Activated naive CD8-positive, alpha-beta T cell treated with anti-CD3 and anti-CD28 coated beads, Interleukin-2, amount 50 U/mL, for 24 hours (primary cell): Measurements from ENCODE around the gene CA5A.

ENCODE experiments used
- ATAC-seq: fragments of 150-1000 bp; cut with Tn5 transposase; one replicate; pipeline ENCODE4 v1.10.0; 2021
- DNase-seq: peaks from one replicate; pipeline ENCODE4 v3.0.0; 2021
- H3K27ac Mint-ChIP-seq: one replicate; pipeline ENCODE4 v1.8.0; 2021; ENCODE audit warnings: mild to moderate bottlenecking, mixed read lengths
- H3K27me3 Mint-ChIP-seq: one replicate; pipeline ENCODE4 v1.8.0; 2021; ENCODE audit warnings: mixed read lengths
- H3K36me3 Mint-ChIP-seq: one replicate; pipeline ENCODE4 v1.8.0; 2021; ENCODE audit warnings: low read depth, mixed read lengths
- H3K4me1 Mint-ChIP-seq: one replicate; pipeline ENCODE4 v1.8.0; 2021; ENCODE audit warnings: mixed read lengths
- H3K4me3 Mint-ChIP-seq: one replicate; pipeline ENCODE4 v1.8.0; 2021; ENCODE audit warnings: mild to moderate bottlenecking, moderate library complexity, mixed read lengths
- H3K9me3 Mint-ChIP-seq: one replicate; pipeline ENCODE4 v1.8.0; 2021; ENCODE audit warnings: mixed read lengths

CA5A gene

DNA sequence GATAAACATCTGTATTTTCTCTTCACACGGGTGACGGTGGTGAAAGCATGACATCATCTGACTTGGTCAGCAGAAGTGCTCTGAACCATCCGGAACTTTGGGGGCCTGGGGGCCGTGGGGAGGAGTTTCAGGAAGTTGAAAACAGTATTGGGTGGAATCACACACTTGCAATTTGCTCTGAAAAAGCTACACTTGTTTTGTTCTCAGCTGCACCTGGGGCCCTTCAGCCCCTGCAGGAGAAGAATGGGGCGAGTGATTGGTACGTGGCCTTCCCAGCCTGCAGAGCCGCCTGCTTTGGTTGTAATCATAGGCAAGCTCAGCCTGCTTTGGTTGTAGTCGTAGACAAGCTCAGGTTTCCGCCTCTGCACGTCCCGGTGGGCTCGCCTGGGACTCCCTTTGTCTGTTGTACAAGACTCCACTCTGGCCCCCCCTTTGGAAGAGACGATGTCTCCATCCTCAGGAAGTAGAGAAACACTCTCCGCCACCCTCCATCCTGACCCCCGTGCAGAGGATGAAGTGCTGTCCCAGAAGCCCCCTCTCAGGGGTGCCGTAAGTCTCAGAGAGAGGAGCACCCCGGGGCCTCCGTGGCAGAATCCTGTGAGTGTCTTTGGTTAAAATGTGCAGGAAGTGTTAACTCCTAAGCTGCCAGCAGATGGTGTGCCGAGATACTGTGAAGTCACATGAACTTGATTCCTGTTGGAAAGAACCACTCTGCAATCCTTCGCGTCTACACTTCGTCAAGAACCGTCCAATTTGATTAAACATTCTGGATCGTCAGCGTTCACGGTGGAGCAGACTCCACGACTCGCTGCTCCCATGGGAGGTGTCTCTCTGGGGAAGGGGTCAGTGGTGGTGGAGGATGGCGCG, 20.3 kb upstream of the CA5A start:
- Mint-ChIP-seq H3K36me3 (peaks cover 32% of the 10 kb centered on the region), H3K4me3 (peak overlapping the region; percentile 82), H3K4me1 (peaks cover 91% of the 10 kb centered on the region), H3K27me3 (no peaks in the 10 kb centered on the region), H3K9me3 (no peaks in the 10 kb centered on the region), H3K27ac (peak overlapping the region; percentile 93)
- ATAC-seq: peak; percentile 63
- DNase-seq: peak; percentile 74

DNA sequence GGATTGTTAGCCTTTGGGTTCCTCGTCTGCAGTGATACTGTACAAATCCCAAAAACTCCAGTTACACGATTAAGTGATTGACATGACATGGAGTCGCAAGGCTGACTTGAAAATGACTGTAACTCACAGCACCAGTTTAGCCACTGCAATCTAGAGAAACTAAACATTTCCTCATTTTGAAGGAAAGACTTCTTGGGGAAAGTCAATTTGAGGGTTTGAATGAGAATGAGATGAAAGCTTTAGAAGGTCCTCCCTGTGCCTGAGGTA, 19.7 kb upstream of the CA5A start:
- no peak for DNase-seq
- H3K4me1 Mint-ChIP-seq: peaks cover 86% of the 10 kb centered on the region
- H3K36me3 Mint-ChIP-seq: peaks cover 30% of the 10 kb centered on the region
- peak overlapping the region; percentile 82 for H3K4me3 Mint-ChIP-seq
- ATAC-seq: no peak
- peak overlapping the region; percentile 93 for H3K27ac Mint-ChIP-seq
- H3K27me3 Mint-ChIP-seq: peaks cover under 1% of the 10 kb centered on the region
- H3K9me3 Mint-ChIP-seq: no peaks in the 10 kb centered on the region

DNA sequence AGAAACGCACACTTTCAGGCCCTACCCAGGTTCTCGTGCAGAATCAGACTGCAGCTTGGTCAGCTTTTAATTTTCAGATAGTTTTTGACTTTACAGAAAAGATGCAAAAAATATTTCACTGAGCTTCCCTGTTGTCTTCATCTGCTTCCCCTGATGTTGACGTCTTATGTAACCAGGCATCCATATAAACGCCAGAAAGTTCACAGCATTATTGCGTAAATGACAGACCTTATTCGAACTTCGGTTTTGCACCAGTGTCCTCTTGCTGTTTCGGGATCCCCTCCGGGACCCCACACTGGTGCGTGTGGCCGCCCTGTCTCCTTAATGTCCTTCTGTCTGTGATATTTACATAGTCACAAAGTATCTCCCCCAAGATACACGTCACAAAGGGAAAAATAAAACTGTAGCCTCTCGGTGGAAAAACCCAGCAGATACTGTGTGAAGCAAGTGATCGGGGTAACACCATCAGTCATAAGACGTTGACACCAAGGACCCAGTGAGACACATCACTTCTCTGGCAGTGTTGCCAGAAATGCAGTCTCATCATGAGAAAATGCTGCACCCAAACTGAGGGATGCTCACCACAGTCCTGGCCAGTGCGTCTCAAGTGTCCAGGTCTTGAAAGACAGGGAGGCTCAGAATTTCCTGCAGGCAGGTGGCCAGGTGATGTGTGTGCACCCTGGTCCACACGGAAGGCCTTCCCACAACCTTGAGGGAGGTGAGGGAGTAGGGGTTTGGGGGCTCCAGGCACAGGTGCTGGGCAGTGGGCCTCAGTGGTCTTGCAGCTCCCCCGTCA, 19.2 kb upstream of the CA5A start:
- Mint-ChIP-seq H3K36me3 (peaks cover 25% of the 10 kb centered on the region), H3K9me3 (no peaks in the 10 kb centered on the region)

DNA sequence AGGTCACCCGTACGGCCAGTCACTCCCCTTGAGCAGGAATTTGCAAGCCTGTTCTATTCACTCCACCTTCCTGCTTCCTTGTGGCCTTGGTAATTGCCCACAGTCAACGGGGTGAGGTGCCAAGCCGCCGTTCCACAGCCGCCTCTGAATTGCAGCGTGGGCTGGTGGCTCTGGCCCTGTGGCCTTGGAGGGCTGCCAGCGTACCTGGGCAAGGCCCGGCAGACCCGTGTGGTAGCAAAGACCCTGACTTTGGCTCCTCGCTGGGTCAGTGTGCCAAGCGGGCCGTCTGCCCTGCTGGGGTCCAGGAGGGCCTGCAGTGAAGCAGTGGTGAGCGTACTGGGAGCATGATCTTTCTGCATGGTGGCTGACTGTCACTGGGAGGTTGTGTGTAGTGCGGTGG, 18.5 kb upstream of the CA5A start:
- Mint-ChIP-seq H3K4me1 (peaks cover 82% of the 10 kb centered on the region), H3K4me3 (no peak overlapping the region), H3K27ac (peak overlapping the region; percentile 93), H3K36me3 (peaks cover 24% of the 10 kb centered on the region), H3K9me3 (no peaks in the 10 kb centered on the region), H3K27me3 (peaks cover 2% of the 10 kb centered on the region)
- DNase-seq: no peak
- ATAC-seq: no peak

More for the DNA sequence above, 19.2 kb upstream of the CA5A start:
- Mint-ChIP-seq H3K4me3 (peak overlapping the region; percentile 28), H3K27me3 (peaks cover 2% of the 10 kb centered on the region), H3K4me1 (peaks cover 86% of the 10 kb centered on the region), H3K27ac (peak overlapping the region; percentile 93)
- DNase-seq (no peak), ATAC-seq (no peak)

DNA sequence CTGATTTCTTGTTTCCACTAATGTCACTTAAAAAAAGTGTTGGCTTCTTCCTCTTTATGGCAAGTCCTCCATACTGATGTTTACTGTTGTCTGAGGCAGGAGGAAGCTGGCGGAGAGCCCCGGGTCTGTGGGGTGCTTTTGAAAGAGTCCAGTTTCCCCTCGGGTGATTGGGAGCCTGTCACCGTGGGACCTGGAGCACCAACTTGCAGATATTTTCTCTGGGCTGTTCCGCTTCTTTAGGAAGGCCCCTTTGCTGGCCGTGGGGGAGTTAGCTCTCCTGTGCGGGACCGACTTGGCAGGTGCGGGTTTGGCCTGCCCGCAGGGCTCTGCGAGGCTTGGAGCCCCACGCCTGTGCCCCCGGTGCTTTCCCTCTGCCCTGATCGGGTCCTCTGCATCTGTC, 18.0 kb upstream of the CA5A start:
- DNase-seq: no peak
- Mint-ChIP-seq H3K9me3 (no peaks in the 10 kb centered on the region), H3K27ac (peak overlapping the region; percentile 70), H3K36me3 (peaks cover 24% of the 10 kb centered on the region), H3K4me3 (peak overlapping the region; percentile 98), H3K27me3 (peaks cover 2% of the 10 kb centered on the region), H3K4me1 (peaks cover 77% of the 10 kb centered on the region)
- no peak for ATAC-seq

DNA sequence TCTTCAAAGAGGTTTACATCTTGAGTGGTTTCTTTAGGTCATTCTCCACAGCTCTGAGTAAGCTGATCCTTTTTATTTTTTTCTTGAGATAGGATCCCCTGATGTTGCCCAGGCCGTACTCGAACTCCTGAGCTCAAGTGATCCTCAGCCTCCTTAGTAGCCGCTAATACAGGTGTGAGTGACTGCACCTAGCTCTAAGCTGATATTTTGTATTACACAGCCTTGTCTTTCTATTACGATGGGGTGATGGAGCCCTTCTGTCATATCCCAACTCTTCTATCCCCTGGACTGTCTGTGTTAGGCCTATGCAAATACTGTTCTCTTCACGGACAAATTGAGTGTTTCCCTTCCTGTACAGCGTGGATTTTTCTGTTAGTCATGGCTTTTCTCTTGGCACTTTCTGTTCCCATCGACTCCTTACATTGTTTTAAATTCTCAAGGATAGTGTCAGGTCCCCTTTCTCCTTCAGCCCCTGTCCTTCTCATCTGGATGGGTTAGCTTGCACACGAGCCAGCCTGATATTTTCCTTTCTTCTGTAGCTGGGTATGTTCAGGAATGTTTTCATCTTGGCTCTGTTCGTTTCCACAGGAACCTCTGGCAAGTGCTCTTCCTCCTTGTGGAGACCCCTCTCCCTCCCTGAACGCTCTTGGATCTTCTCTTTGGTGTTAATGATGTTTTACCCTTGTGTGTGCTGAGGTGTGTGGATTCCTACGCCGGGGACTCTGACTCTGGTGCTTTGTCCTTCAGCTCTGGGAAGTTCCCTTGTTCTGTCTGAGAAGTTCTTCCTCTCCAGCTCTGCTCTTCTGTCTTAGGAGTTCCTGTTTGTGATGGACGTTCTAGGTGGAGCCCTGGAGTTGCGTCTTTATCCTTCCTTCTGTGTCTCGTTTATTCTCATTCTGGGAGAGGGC, 17.2 kb upstream of the CA5A start:
- Mint-ChIP-seq H3K27ac (peak overlapping the region; percentile 70), H3K36me3 (peaks cover 24% of the 10 kb centered on the region), H3K4me3 (peak overlapping the region; percentile 98), H3K9me3 (no peaks in the 10 kb centered on the region), H3K27me3 (peaks cover 2% of the 10 kb centered on the region), H3K4me1 (peaks cover 75% of the 10 kb centered on the region)
- no peak for DNase-seq
- ATAC-seq: no peak

DNA sequence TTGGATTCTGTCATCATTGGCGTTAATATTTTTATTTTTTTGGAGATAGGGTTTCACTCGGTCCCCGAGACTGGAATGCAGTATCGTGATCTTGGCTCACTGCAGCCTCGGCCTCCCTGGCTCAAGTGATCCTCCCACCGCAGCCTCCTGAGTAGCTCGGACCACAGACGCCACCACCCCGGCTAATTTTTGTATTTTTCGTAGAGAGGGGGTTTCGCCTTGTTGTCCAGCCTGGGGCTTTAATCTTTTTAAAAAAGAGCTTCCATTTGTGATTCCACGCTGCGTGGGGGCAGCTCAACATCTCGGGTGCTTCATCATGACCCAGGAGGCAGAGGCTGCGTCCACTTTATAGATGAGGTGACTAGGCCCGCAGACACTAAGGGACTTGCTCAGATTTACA, 16.4 kb upstream of the CA5A start:
- H3K9me3 Mint-ChIP-seq: no peaks in the 10 kb centered on the region
- peak overlapping the region; percentile 98 for H3K27ac Mint-ChIP-seq
- H3K36me3 Mint-ChIP-seq: peaks cover 20% of the 10 kb centered on the region
- peak overlapping the region; percentile 98 for H3K4me3 Mint-ChIP-seq
- ATAC-seq (no peak), DNase-seq (no peak)
- H3K4me1 Mint-ChIP-seq: peaks cover 75% of the 10 kb centered on the region
- H3K27me3 Mint-ChIP-seq: peaks cover 2% of the 10 kb centered on the region

DNA sequence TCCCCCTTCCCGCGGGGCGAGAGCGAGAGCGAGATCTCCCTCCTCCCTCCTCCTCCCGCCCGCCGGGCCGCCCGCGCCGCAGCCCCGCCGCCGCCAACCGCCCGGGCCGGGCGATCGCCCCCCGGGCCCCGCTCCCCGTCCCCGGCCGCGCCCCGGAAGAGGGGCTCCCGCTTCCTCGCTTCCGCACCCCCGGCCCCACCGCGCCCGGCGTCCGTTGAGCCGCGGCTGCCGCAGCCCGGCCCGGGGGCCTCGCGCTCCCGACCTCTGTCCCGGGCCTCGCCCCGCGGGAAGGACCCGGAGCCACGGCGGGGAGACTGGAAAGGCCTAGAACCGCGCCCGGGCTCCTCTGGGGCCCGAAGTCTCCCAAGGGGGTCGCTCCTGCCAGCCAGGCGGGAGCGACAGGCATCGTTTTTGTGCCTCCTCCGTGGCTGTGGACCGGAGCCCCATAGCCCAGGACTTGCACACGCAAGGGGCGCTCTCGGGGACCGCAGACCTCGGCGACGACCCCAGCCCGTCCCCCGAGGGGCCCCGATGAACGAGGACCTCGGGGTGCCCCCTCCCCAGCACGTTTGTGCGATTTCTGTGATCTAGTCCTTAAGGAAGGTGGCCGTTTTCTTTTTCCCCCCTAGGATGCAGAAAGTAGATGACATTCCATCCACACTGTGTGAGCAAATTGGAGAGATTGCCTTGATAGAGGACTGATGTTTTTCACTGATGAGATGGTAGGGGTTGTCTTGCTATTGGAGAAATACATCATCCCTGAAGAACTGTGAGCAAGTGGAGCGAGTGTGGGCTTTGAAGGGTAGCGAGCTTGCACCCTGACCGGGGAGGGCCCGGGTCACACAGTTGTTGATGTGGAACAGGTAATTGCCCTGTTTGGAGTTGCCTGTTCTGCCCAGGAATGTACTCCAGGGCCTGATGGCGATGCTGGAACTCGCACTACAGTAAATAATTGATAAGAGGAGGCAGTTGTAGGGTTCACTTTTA, 15.5 kb upstream of the CA5A start:
- peaks cover 67% of the 10 kb centered on the region for H3K4me1 Mint-ChIP-seq
- no peak for DNase-seq

DNA sequence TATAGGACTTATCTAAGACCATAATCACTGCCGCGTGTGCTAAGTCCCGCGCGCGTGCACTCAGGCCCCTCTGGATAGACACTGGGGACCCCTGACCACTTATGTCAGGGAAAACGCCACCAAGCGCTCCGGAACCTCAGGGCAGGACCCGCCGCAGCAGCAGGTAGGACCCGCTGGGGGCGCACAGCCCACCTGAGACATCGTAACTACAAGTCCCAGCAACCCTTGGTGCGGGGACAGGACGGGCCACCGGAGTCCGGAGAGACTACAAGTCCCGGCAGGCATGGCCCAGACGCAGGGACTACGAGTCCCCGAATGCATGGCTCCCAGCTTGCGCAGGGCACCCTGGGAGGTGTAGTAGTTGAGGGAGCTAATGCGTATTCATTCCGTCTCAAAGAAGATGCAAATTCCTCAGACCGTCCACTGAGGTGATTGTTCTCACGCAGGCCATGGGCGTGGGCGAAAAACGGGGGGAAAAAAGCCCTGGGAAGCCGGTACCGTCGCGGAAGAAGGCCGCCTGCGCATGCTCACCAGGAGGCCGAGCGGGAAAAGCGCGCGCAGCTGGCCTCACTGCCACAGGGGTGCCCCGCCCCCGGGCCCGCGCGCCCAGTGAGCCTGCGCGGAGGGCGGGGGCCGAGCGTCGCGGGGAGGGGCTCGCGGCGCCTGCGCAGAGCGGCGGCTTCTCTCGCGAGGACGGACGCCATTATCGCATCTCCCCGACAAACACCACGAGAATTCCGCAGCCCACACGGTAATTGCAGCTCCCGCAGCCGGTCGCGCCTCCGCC, 14.6 kb upstream of the CA5A start, which contains the start of gene BANP:
TSS of gene BANP (plus strand) at position 670 of the 787 bp plus-strand sequence. CDS start 23,682 bp downstream, outside the sequence.
- H3K4me3 Mint-ChIP-seq: peak within 1 kb of the TSS; percentile 98

More for the DNA sequence above, 15.5 kb upstream of the CA5A start:
- no peak for ATAC-seq
- Mint-ChIP-seq H3K9me3 (no peaks in the 10 kb centered on the region), H3K27me3 (peaks cover 2% of the 10 kb centered on the region), H3K36me3 (peaks cover 15% of the 10 kb centered on the region), H3K27ac (peak overlapping the region; percentile 100), H3K4me3 (peak overlapping the region; percentile 98)

DNA sequence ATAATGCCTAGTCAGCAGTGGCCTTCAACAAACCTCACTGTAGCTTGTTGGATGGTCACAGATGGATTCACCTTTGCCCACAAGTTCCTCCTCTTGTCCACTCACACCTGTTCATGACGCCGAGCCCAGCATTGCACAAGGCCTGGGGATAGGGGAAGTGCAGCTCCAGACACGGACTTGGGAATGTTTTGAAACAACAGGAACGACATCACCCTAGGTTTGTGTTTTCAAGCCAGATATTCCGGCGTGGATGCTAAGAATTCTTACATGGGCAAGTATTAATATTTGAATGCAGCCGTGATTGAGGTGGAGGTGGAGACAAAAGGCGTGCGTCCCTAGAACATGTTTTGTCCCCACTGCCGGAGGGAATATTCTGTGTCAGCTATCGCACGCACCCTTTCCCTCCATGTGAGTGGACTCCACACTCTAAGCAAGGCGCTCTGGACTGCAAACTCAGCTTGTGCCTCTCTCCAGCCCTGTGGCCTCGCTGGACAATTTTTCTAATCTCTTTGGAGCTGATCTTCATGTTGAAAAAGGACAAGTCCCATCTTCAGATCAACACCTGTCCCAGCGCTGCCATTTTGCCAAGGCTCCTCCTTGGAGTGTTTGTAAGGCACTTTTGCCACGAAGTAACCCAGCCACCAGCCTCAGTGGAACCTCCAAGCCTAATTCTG, 12.9 kb upstream of the CA5A start:
- DNase-seq: no peak
- no peak for ATAC-seq
- no peaks in the 10 kb centered on the region for H3K9me3 Mint-ChIP-seq
- peak overlapping the region; percentile 38 for H3K4me3 Mint-ChIP-seq
- peaks cover 15% of the 10 kb centered on the region for H3K36me3 Mint-ChIP-seq
- H3K4me1 Mint-ChIP-seq: peaks cover 48% of the 10 kb centered on the region
- H3K27ac Mint-ChIP-seq: no peak overlapping the region
- peaks cover 2% of the 10 kb centered on the region for H3K27me3 Mint-ChIP-seq

More for the DNA sequence above, 14.6 kb upstream of the CA5A start, which contains the start of gene BANP:
- Mint-ChIP-seq H3K36me3 (peaks cover 15% of the 10 kb centered on the region), H3K27me3 (peaks cover 2% of the 10 kb centered on the region), H3K27ac (peak within 1 kb of the TSS; percentile 100), H3K4me1 (peaks cover 58% of the 10 kb centered on the region), H3K9me3 (no peaks in the 10 kb centered on the region)
- peak; percentile 98 for ATAC-seq
- DNase-seq: peak; percentile 96

DNA sequence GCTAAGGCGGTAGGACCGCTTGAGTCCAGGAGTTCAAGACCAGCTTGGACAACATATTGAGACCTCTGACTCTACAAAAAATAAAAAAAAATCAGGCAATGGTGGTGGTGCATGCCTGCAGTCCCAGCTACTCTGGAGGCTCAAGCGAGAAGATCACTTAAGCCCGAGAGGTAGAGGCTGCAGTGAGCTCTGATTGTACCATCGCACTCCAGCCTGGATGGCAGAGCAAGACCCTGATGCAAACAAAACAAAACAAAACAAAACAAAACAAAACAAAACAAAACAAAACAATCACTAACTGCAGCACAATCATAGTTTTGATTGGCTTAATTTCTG, 12.4 kb upstream of the CA5A start:
- Mint-ChIP-seq H3K27ac (peak overlapping the region; percentile 82), H3K27me3 (peaks cover 2% of the 10 kb centered on the region), H3K4me1 (peaks cover 43% of the 10 kb centered on the region), H3K9me3 (no peaks in the 10 kb centered on the region), H3K36me3 (peaks cover 11% of the 10 kb centered on the region), H3K4me3 (no peak overlapping the region)
- DNase-seq (no peak), ATAC-seq (no peak)

DNA sequence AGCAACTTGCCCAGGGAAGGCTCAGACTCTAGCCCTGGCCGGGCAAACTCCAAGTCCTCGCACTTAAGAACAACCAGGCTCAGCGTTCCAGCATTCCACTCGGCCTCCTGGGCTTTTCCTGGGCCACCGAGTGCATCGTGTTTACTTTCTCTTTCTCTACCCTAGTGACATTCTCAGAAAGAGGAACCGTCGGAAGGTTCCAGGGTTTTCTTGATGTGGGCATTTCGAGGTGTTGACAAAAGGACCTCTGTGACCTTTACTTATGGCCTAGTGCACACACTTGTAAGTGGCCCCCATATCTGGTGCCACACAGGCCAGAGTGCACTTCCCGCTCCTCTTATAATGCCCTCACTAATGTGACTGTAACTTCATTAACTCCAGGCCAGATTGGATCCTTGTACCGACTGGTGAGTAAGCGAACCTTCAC, 11.8 kb upstream of the CA5A start:
- DNase-seq: no peak
- Mint-ChIP-seq H3K27me3 (peaks cover 2% of the 10 kb centered on the region), H3K27ac (peak overlapping the region; percentile 82), H3K4me3 (peak overlapping the region; percentile 9), H3K9me3 (no peaks in the 10 kb centered on the region), H3K4me1 (peaks cover 37% of the 10 kb centered on the region), H3K36me3 (peaks cover 6% of the 10 kb centered on the region)
- ATAC-seq: no peak
